GDM1 (cell line): Measurements from ENCODE around the gene ELOVL7.
"Not testable (repeated sequence)": the region's sequence is repeated elsewhere in the genome, so short reads cannot be mapped to it uniquely, and the experiment has no call there.

Source experiments
- DNase-seq: peaks from one replicate; lab custom pipeline; 2025; lab: John Stamatoyannopoulos, UW

Gene ELOVL7

DNA sequence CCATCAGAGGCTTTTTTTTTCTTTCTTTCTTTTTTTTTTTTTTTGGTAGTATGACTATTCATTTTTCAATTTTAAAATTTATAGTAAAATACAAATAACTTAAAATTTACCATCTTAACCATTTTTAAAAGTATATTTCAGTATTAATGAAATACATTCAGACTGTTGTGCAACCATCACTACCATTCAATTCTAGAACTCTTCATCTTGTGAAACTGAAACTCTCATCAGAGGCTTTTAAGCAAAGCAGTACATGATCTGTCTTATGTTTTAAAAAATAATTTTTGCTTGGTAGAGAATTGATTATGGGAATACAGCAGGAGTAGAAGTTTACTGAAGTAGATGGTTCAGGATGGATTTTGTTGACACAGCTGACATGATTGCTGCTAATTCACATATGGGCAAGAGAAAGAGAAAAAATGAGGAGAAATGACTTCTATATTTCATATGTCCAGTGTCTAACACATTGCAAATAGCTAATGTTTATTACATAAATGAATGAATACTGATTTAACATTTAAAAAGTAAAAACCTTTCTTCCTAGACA, 13.4 kb downstream of the ELOVL7 start:
- no peak for DNase-seq

DNA sequence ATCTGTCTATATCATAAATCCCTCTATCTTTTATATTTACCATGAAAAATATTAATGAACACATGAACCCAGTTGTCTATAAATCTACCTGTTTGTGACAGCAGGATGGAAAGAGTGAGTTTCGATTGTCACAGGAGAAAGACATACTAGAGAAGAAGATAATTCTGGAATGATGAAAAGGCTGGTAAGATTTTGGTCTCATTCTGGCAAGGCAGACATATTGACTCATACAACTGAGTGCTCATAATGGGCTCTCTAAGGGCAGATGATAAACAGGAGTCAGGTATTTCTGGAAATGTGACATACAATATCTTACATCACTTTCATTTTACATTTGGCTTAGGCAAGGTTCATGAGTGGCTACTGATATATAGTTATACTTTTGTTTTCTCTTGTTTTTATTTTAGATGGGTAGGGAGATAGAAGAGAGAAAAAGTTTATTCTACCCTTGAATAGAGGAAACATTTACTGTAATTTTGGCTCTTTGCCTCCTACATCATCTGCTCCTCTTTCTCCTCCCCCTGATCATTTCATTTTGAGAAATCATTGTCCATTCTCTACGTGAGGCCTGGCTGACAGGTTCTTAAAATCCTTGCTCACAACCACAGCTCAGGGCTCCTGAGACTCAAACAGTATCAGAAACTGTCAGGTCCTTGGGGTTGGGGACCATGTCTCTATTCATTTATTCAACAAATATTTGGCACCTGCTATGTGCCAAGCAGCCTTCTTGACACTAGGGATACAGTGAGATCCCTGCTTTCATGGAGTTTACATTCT, 14.4 kb downstream of the ELOVL7 start:
- no peak for DNase-seq

DNA sequence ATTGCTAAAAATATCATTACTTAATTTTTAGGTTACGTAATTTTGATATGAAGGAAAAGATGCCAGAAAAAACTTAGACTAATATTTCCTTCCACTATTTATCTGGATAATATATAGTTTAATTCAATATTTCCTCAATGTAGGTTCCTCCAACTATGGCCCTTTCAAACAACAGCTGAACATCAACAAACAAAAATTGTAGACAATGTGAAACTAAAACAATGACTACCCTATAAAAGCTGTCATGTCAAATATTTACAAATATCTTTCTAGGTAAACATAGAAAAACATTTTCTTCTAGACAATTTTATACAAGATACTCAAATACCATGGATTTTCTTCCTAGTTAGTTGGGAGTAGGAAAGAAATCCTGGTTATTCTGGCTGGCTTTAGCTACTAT, 16.9 kb downstream of the ELOVL7 start:
- no peak for DNase-seq

DNA sequence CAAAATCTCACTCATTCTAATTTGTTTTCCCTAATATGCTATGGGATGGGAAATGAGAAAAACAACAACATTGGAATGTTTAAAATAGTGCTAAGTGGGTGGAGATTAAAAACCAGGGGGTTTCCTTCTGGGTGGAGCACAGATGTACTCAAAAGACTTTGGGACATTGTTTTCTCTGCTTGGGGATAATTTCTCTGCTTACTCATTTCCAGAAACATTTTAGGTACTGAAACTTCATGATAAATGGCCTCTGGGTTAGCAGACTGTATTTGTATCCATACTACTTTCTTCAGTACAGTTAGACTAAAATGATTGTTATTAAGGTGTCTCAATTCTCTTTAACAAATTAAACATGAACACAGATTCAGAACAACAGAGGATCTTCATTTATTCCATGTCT, 17.4 kb downstream of the ELOVL7 start:
- no peak for DNase-seq

DNA sequence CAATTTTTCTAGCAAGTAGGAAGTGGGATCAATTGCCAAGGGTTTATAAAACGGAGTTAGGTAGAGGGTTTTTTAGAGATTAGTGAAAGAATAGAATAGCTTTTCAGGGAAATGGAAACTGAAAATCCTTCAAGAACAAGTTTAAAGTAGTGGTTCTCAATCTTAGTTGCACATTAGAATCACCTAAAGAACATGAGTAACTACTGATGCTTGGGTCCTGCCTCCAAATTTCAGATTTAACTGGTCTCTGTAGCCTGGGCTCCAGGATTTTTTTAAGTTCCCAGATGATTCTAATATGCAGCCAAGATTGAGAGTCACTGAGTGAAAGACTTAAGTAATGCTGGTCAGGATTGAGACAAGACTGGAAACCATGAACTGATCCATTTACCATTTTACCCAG, 20.5 kb downstream of the ELOVL7 start:
- no peak for DNase-seq

DNA sequence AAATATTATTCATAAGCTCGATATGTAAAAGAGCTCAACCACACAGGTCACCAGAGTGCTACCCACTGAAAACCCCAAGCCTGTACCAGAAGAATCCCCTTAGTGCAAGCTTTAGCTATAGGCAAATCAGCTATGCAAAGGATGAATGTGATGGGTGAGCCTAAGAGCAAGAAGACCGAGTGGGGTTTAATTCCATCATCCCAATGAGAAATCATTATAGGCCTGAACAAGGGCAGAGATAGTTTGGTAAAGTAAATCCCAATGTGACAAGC, 21.8 kb downstream of the ELOVL7 start:
- DNase-seq: no peak

DNA sequence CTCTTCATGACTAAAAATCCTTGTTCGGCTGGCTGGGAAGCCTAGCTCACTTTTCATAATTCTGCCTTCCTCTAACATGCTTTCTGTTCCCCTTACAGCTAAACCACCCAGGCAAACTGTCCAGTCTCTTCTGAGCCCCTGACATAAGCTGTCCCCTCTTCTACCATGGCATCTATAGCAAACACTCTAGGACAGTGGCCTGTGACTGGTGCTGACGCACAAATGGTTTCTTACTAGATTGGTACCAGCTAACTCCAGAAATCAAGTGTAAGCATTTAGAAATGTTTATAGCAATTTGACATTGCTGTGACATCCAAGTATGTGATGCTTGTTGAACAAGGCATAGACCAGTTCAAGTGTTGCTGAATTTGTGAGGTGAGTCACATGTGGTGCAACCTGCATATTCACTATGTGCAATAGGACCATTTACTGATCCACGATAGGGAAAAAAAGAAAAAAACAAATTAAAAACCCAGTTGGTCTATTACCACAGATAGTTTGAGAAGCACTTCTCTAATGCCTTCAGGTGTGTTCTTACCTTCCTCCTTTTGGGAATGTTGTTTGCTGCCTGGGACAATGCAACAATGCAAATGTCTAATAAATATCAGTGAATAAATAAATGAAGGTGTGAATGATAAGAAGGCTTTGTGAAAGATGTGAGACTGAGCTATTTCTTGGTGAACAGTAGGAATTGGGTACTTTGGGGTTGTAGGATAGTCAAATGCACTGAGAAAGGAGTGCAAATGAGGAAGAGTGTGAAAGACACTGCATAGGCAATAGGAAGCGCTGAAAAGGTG, 22.4 kb downstream of the ELOVL7 start:
- no peak for DNase-seq

DNA sequence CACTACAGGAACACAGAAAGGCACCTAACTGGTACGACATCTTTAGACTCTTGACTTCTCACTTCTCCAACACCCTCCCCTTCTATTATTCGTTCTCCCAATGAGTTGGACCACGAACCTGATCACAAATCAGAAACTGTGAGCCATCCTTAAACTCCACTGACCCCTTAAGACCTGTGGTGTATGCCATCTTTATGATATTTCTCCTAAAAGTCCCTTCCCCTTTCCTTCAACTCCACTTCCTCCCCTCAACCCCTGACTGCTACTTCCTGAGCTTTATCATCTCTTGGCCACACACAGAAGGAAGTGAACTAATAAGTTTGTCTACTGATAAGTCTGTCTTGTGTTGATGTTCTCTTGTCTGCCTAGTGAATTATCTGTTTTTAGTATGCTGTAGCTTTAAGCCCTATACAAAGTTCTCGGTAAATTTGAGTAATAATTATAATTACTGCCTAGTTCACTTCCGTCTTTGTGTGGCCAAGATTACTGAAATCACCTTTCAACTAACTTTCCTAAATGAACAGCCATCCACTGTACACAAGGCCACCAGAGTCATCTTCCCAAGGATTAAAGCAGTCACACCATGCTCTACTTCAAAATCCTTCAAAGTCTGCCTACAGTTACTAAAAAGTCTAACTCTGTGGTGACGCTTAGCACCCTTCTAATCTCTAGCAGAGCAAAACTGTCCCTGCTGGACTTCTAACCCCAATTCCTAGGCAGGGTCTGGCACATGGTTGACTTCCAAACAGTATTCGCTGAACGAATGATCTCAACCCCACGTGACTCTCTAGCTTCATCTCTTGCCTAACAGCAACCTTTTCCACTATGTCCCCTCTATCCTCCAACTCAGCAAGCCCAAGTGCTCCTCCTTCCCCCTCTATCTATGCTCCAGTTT, 23.2 kb downstream of the ELOVL7 start:
- peak; percentile 80 for DNase-seq

DNA sequence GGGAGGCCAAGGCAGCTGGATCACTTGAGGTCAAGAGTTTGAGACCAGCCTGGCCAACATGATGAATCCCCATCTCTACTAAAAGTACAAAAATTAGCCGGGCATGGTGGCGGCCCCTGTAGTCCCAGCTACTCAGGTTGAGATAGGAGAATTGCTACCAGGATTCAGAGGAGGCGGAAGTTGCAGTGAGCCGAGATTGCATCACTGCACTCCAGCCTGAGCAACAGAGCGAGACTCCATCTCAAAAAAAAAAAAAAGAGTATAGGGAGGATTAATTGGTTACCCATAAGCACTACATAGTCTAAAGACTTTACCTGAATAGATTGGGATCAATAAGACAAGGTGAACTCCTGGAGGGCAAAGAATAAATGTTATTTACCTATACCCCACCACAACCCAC, 27.9 kb downstream of the ELOVL7 start:
- DNase-seq: not testable (repeated sequence)

DNA sequence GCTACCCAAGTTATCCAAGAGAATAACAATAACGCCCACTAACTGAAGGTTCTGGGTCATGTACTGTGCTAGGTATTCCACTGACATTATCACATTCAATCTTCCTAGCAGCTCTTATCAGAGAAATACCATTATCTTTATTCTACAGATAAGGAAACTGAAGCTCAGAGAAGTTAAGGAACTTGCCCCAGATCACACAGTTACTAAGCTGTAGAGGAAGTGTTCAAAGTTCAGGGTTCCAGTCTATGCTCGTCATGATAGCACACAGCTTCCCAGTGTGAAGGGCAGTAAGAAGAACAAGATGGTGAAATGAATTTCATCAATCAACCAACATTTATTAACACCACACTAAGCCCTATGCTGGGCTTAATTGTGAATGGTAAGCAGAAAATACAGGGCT, 29.6 kb downstream of the ELOVL7 start:
- no peak for DNase-seq

DNA sequence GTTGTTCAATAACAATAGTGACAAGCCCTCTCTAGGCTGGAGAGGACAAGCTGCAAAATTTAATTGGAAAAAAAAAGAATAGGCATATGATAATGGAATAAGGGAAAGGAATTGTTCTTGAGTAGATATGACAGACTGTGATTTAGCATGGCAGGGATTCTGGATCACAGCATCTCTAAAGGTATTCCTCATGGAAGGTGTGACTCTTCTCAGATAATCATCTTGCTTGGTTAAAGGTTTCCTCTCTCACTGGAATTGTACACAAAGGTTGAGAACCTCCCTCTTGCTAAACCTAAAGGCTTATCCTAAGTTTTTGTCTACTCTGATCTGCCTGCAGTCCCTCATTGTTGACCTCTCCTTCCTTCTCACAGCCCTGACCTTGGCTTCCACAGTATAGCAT, 31.6 kb downstream of the ELOVL7 start:
- DNase-seq: no peak

DNA sequence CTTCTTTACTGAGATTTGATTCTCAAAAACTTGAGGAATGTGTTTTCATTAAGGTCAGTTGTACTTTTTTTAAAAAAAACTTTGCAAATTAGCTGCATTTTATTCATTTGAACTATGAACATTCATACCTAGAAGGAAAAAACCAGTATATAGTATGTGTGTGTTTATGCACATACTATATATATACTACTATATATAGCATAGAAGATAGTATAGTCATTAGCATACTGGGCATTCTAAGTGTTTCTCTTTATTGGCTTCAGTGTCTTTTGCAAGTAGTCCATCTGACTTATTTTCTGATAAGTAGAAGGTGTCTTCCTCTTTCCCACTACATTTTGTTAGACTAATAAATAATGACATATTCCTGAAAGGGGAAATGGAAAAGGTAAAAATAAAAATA, 33.0 kb downstream of the ELOVL7 start:
- no peak for DNase-seq

DNA sequence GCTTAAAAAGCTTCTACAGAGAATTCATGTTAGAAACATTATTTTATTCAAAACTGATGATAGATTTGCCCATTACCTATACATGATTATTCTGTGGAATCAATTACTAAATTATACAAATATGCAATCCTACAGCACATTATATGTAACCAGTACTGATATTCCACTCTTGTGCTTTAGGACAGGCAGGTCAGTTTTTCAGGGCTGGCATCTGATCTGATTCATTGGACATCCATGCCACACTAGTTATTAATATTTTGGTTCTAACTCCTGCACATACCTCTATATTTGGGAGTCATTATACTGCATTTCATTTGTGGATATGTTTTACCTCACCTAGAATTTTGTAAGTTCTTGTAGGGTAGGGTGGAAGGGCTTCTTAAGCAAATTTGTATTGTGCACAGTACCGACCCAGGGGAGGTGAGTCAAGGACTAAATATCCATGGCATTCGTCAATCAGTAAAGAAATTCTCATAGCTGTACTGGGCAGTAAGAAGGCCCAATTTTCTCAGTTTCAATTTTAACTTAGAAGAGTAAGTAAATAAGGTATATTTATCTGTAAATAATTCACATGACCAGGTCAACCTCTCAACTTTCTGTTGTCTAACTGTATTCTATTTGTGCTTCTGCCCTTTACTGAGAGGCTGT, 33.5 kb downstream of the ELOVL7 start:
- no peak for DNase-seq

DNA sequence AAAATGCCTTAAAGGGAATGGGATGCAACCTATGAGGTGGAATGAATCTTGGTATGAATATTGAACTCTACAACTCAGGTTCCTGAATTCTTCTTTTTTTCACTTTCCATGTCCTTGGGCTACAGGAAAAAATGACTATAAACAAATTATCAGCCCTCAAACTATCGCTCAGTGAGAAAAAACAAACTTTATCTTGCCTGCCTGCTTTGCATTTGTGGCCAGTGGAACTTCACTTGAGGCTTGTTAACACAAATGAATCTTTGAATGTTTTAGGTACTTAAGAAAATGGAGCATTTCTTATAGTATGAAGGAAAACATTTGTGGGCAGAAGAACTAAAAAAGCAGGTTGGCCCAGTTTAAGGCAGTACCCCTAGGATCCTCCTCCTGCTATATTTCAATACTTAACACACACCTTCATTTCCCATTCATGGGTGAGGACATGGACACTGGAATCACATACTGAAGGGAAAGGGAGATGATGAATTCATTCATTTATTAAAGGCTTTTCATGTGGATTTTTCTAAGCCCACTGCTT, 34.1 kb downstream of the ELOVL7 start:
- DNase-seq: no peak

DNA sequence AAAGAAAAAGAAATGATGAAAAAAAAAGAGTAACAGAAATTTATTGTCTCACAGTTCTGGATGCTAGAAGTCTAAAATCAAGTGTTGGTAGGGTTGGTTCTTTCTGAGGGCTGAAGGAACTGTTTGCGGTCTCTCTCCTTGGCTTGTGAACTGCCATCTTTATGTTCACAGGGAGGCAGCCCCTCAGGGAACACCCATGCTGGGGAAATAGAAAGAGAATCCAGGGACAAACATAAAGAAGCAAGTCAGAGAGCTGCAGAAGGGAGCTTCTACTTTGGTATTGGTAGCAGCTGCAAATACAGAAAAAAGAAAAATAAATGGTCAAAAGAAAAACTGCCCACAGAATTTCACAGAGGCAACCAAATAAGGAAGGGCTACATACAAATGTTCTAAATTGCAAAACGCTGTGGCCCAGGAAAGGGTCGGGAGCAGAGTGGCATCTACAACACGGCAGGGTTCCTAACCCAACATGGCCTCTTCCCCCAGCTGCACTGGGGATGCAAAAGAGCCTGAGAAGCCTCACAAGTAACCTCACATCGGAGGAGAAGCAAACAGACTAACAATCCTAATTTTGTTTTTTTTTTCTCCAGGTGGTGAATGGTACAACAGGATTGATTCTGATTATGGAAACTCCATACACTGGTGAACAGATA, 37.4 kb downstream of the ELOVL7 start:
- no peak for DNase-seq

DNA sequence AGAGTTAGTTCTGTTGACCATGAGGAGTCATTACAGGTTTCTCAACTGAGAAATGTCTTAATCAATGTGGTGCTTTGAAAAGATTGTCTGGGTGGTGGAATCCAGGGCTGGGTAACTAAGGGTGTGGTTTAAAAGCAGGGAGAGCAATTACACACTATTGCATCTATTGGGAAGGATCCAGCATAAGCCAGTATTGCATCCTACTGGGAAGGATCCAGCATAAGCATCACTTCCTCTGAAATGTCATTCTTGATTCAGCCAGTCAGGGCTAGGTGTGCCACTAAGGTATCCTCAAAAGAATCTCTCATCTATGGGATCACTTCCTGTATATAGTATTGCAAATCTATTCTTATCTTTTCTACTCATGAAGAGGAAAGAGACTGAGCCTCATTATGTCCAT, 38.6 kb downstream of the ELOVL7 start:
- DNase-seq: no peak

DNA sequence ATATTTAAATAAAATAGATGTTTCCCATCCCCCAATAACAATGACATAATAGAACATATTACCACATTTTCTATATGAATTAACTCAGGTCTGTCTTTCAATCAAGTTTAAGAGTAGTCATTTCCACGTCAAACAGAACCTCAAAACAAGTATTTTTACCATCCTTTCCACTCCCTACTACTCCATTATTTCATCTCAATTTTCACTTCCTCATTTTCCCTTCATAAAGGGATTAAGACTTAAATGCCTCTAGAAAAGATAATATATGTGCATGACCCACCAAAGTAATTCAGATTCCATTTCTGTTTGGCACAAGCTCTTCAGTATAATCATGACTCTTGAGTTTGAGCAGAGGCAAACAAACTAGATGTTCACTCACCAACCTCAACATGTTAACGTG, 40.4 kb downstream of the ELOVL7 start:
- no peak for DNase-seq

DNA sequence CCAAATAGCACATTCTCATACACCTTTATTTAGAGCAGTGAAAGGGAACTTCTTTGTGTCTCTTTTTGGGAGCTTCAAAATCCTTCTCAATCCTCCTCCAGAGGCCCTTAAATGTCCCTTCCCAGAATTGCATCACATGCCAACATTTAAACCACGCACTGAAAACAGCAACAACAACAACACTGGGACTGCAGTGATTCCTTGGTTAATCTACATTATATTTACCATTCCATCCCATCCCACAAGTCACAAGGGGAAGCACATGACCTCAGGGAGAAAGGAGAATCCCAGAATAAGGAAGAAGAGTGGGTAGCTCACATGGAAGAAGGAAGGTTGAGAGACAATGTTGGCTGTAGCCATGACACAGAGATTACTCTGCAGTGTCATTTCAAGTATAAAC, 41.1 kb downstream of the ELOVL7 start:
- DNase-seq: no peak

DNA sequence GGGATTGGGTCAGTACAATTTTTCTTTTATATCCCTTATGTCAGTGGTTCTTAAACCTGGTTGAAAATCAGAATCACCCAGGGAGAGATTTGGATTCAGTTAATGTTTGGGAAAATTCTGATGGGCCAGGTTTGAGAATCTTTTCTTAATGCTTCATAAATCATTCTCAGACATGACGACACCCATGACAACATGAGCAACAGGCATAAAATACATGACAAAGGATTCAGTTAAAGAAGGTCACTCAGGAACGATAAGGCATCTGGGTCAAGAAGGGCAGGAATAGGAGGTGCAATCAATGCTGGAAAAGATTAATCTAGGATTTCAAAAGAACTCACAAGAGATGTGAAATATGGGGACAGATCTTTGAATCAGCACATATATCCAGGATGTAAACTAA, 41.8 kb downstream of the ELOVL7 start:
- DNase-seq: no peak

DNA sequence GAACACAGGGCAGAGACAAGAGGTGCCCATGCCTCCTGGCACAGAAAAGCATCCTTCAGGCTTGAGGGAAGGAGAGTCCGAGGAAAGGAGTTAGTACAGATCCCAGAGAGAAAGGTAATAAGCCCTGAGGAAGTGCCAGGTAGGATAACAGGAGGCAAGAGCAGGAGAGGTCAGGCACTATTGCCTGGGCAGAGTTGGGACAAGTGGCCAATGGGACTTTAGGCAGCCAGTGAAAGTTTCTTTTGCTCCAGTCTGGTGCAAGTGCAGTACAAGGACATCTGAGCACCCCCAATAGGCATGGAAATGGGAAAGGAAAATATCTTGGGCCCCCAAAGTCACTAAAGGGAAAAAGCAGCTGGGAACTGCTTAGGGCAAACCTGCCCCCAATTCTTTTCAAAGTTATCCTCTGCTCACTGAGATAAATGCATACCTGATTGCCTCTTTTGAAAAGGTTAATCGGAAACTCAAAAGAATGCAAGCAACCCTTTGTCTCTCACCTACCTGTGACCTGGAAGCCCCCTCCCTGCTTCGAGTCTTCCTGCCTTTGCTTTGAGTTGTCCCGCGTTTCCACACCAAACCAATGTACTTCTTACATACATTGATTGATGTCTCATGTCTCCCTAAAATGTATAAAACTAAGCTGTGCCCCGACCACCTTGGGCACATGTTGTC, 46.5 kb downstream of the ELOVL7 start:
- no peak for DNase-seq
